Testis (tissue), 5 donors: ENCODE data around the gene PCED1A. TPM values are rescaled to one million over a fixed set of nuclear protein-coding genes. Genes with fewer than 3 reads are reported as not detected.

Experiments used
- DNase-seq: peaks from one replicate; pipeline ENCODE4 v3.0.0-alpha.2; 2019
- H3K27ac ChIP-seq, 2 donors: fragments of 200-600 bp; sonication (generic); one replicate each; pipeline ENCODE4 v1.5.1; 2019
- H3K27me3 ChIP-seq: fragments of 200-600 bp; sonication (generic); one replicate; pipeline ENCODE4 v1.5.1; 2019
- H3K36me3 ChIP-seq: fragments of 200-600 bp; sonication (generic); one replicate; pipeline ENCODE4 v1.5.1; 2017; ENCODE audit warnings: low read depth; ENCODE audit errors: missing control alignments
- H3K4me1 ChIP-seq: fragments of 200-600 bp; sonication (generic); one replicate; pipeline ENCODE4 v1.5.1; 2019
- H3K4me3 ChIP-seq, 2 donors: fragments of 200-600 bp; sonication (generic); one replicate each; pipeline ENCODE4 v1.5.1; 2017 to 2019
- H3K9me3 ChIP-seq: fragments of 200-600 bp; sonication (generic); one replicate; pipeline ENCODE4 v1.5.1; 2017
- POLR2A ChIP-seq: fragments of 450-650 bp; IDR thresholded peaks from one replicate; pipeline ENCODE4 v1.6.1; 2017; ENCODE audit warnings: antibody characterized with exemption, mild to moderate bottlenecking, moderate library complexity
- WGBS, 2 donors: methylation state at CpG; one replicate each; pipeline ENCODE4 v1.1.5; 2018; 5-methylcytosine and 5-hydroxymethylcytosine counted together
- intact Hi-C: fragments of 100-400 bp; cut with DNase I; formaldehyde crosslinking; loops from one replicate; pipeline ENCODE4 v1.15.1; 2023; ENCODE audit warnings: low total_unique reads
- long read RNA-seq, 2 donors: transcript quantifications; one replicate each; lab custom pipeline, GENCODE V29; 2026
- polyA plus RNA-seq: library from polyadenylated mRNA; stranded (reverse); fragments of 350-450 nt; fragmentation: Illumina TruSeq; extraction: RNeasy Lipid Tissue Mini Kit (QIAGEN cat#74804); gene quantifications from one replicate; pipeline ENCODE4 v1.2.3, GENCODE V29; 2014; ENCODE audit warnings: low read depth, low replicate concordance; ENCODE audit not compliant: insufficient read depth
- total RNA-seq, 2 donors: library from RNA; depleted of rRNA; stranded (reverse); fragments of >200 nt; gene quantifications; one replicate each; pipeline ENCODE4 v1.2.3, GENCODE V29; 2016
- TF ChIP-seq, protein P1 (sequence below), 3 experiments: fragments of 450-650 bp in 2 of 3; fragments of 200-600 bp in 1 of 3; sonication (generic) in 1 of 3; IDR thresholded peaks; one replicate each; pipeline ENCODE4 v1.5.1; 2016 to 2019; ENCODE audit warnings: antibody characterized with exemption in 3 of 3, mild to moderate bottlenecking in 2 of 3, moderate library complexity in 1 of 3

Gene PCED1A, protein sequence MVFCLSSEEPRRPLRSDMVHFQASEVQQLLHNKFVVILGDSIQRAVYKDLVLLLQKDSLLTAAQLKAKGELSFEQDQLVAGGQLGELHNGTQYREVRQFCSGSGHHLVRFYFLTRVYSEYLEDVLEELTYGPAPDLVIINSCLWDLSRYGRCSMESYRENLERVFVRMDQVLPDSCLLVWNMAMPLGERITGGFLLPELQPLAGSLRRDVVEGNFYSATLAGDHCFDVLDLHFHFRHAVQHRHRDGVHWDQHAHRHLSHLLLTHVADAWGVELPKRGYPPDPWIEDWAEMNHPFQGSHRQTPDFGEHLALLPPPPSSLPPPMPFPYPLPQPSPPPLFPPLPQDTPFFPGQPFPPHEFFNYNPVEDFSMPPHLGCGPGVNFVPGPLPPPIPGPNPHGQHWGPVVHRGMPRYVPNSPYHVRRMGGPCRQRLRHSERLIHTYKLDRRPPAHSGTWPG
- total RNA-seq (10 to 100 TPM; 46.0 to 51.1 TPM), polyA plus RNA-seq (20.8 TPM)
- long read RNA-seq, donor 1, partial matches to known transcripts = 171 of 190 reads
- long read RNA-seq, donor 1, other reads (novel, unspliced or antisense) = 18 of 190 reads
- long read RNA-seq, donor 2, partial matches to known transcripts = 105 of 105 reads
- long read RNA-seq, donor 2, other reads (novel, unspliced or antisense) = 0 of 105 reads

DNA sequence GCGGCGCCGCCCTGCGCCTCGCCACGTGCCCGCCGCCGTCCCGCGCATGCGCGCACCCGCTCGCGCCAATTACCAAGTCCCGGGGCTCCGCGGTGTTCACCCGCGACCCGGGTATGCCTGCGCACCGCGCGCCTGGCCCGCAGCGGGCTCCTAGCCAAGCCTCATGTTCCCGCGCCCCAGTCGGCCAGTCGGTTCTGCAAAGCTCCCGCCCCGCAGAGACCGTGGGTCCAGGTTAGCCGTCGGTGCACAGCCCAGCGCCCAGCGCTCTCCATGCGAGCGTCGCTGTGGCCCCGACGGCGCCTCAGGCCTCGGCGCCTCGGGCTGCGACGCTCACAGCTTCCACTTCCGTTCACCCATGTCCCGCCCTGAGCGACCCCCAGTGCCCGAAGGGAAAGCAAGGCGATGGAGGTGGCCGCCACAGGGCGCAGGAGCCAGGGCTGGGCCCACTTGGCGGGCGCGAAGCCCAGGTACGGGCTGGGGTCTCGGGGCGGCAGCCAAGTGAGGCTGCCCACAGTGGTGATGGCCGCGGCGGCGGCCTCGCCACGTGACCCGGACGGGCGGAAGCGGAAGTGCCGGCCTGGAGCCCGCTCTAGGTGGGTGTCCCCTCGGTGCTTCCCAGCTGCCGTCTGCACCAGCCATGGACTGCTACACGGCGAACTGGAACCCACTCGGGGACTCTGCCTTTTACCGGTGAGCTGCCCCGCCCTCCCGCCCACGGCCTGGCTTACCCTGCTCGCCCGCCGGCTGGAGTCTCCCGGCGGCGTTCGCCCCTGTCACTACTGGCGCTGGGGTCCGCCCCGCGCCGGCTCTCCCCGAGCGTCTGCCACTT lies at the start of gene PCED1A, which contains the start of gene VPS16:
Gene PCED1A, minus strand, starts transcription at position 518 of the 829 bp plus-strand sequence. CDS start 743 bp downstream, outside the sequence.
Gene VPS16, plus strand, starts transcription at position 608 of the 829 bp plus-strand sequence. Its CDS starts 30 bp downstream, at position 638.
- TF ChIP-seq, protein P1, sequence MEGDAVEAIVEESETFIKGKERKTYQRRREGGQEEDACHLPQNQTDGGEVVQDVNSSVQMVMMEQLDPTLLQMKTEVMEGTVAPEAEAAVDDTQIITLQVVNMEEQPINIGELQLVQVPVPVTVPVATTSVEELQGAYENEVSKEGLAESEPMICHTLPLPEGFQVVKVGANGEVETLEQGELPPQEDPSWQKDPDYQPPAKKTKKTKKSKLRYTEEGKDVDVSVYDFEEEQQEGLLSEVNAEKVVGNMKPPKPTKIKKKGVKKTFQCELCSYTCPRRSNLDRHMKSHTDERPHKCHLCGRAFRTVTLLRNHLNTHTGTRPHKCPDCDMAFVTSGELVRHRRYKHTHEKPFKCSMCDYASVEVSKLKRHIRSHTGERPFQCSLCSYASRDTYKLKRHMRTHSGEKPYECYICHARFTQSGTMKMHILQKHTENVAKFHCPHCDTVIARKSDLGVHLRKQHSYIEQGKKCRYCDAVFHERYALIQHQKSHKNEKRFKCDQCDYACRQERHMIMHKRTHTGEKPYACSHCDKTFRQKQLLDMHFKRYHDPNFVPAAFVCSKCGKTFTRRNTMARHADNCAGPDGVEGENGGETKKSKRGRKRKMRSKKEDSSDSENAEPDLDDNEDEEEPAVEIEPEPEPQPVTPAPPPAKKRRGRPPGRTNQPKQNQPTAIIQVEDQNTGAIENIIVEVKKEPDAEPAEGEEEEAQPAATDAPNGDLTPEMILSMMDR (IDR thresholded peaks at IDR 0.05) = no peak
- TF ChIP-seq POLR2A = no peak
- Histone ChIP-seq H3K9me3 (no peaks in the 10 kb centered on the region), H3K27me3 (no peaks in the 10 kb centered on the region), H3K4me1 (peaks cover 14% of the 10 kb centered on the region), H3K4me3 (peak within 1 kb of the TSS; percentile 89 to 93), H3K27ac (peak within 1 kb of the TSS; percentile 88 to 93), H3K36me3 (no peaks in the 10 kb centered on the region)
- 2% methylated on average over 78 of the region's 98 CpGs; no CpG with 5 or more reads in 1 of the 2 donors for WGBS, 2 donors
- intact Hi-C loops = no loop called here
- DNase-seq = peak; percentile 92

DNA sequence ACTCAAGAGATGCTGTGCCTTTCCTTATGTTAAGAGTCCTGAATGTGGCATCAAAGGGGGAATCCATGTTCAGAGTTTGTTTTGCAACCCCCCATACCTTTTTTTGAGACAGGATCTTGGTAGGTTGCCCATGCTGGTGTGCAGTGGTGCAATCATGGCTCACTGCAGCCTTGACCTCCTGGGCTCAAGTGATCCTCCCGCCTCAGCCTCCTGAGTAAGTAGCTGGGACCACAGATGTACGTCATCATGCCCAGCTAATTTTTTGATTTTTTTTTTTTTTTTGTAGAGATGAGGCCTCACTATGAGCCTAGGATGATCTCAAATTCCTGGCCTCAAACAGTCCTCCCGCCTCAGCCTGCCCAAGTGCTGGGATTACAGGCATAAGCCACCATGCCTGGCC lies 49.3 kb upstream of the PCED1A start:
- DNase-seq = no peak
- Histone ChIP-seq H3K36me3 (no peaks in the 10 kb centered on the region), H3K27ac (no peak overlapping the region), H3K27me3 (no peaks in the 10 kb centered on the region), H3K4me1 (no peaks in the 10 kb centered on the region), H3K4me3 (no peak overlapping the region), H3K9me3 (no peaks in the 10 kb centered on the region)
- WGBS, 2 donors = 83 to 91% methylated on average over 3 of the region's 3 CpGs
- intact Hi-C loops = no loop called here
- TF ChIP-seq, protein P1 (IDR thresholded peaks at IDR 0.05) = no peak
- TF ChIP-seq POLR2A = no peak

DNA sequence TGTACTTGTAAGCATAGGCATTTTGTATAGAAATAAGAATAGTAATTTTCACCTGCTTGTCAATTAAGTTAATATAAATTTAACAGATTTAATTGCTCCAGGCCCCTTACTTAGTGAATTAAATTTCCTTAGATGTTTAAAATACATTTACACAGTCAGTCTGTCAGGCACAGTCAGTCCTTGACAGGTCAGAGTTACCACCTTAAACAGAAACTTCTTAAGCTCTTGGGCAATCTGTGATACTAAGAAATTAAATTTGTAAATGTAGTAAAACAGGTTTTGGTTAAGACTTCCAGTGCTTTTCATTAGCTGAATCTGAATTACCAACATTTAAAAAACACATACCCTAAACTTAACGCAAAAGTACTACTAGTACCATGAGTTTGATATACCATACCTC lies 48.8 kb upstream of the PCED1A start:
- 86 to 90% methylated on average over 1 of the region's 1 CpG for WGBS, 2 donors
- intact Hi-C loops = no loop called here
- Histone ChIP-seq H3K4me1 (no peaks in the 10 kb centered on the region), H3K36me3 (no peaks in the 10 kb centered on the region), H3K9me3 (no peaks in the 10 kb centered on the region), H3K4me3 (no peak overlapping the region), H3K27me3 (no peaks in the 10 kb centered on the region), H3K27ac (no peak overlapping the region)
- DNase-seq = no peak
- TF ChIP-seq, protein P1 (IDR thresholded peaks at IDR 0.05) = no peak
- no peak for TF ChIP-seq POLR2A

DNA sequence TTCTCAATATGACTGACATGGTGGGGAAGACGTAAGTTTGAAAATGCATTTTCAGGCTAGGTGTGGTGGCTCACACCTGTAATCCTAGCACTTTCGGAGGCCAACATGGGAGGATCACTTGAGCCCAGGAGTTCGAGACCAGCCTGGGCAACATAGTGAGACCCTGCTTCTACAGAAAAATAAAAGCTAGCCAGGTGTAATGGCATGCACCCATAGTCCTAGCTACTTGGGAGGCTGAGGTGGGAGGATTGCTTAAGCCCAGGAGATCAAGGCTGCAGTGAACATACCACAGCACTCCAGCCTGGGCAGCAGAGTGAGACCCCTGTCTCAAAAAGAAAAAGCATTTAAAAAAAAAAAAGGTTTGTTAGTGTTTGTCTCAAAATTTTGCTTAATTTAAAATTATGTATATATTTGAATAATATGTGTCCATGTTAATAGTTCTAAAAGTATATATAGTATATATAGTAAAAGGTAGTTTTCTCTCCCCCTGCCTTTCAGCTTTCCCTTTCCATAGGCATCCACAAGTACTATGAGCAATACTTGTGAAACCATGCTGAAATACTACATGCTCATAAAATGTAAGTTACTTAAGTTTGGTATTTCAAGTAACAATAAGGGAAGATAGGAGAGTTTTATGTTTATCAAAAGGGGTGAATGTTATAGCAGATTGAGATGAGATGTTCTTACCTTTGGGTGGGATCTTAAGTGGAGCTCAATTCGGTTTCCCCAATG lies 47.9 kb upstream of the PCED1A start:
- Histone ChIP-seq H3K9me3 (no peaks in the 10 kb centered on the region), H3K4me1 (no peaks in the 10 kb centered on the region), H3K36me3 (no peaks in the 10 kb centered on the region), H3K27me3 (no peaks in the 10 kb centered on the region), H3K4me3 (no peak overlapping the region), H3K27ac (no peak overlapping the region)
- no peak for DNase-seq
- intact Hi-C loops = no loop called here
- TF ChIP-seq POLR2A = no peak
- TF ChIP-seq, protein P1 (IDR thresholded peaks at IDR 0.05) = no peak
- 92 to 95% methylated on average over 4 of the region's 4 CpGs for WGBS, 2 donors
